Ascending aorta (tissue), 2 donors: ENCODE data around the gene ATP1A3. TPM values are rescaled to one million over a fixed set of nuclear protein-coding genes. Genes with fewer than 3 reads are reported as not detected.
"Not testable (repeated sequence)": the region's sequence is repeated elsewhere in the genome, so short reads cannot be mapped to it uniquely, and the experiment has no call there.

Experiments
- DNase-seq, 2 donors: peaks; one replicate each; pipeline ENCODE4 v3.0.0-alpha.2; 2019; ENCODE audit warnings: low spot score in 2 of 2
- H3K27ac ChIP-seq, 2 donors: fragments of 200-600 bp; sonication (generic); one replicate each; pipeline ENCODE4 v1.5.1; 2016 to 2017; ENCODE audit warnings: mild to moderate bottlenecking in 1 of 2
- H3K27me3 ChIP-seq: fragments of 200-600 bp; sonication (generic); one replicate; pipeline ENCODE4 v1.5.1; 2017
- H3K36me3 ChIP-seq, 2 donors: fragments of 200-600 bp; sonication (generic); one replicate each; pipeline ENCODE4 v1.5.1; 2016
- H3K4me1 ChIP-seq, 2 donors: fragments of 200-600 bp; sonication (generic); one replicate each; pipeline ENCODE4 v1.5.1; 2016 to 2017; ENCODE audit warnings: mild to moderate bottlenecking in 1 of 2
- H3K4me3 ChIP-seq, 2 donors: fragments of 200-600 bp; sonication (generic); one replicate each; pipeline ENCODE4 v1.5.1; 2016 to 2017; ENCODE audit warnings: mild to moderate bottlenecking in 1 of 2
- H3K9me3 ChIP-seq, 2 donors: fragments of 200-600 bp; sonication (generic); one replicate each; pipeline ENCODE4 v1.5.1; 2016
- intact Hi-C: fragments of 100-400 bp; cut with DNase I; formaldehyde crosslinking; loops from one replicate; pipeline ENCODE4 v1.15.1; 2023
- total RNA-seq: library from RNA; depleted of rRNA; stranded (reverse); fragments of >200 nt; gene quantifications from one replicate; pipeline ENCODE4 v1.1.0, GENCODE V29; 2016
- TF ChIP-seq, protein P1 (sequence below), 3 experiments: fragments of 200-600 bp in 2 of 3; fragments of 450-650 bp in 1 of 3; sonication (generic) in 2 of 3; IDR thresholded peaks; one replicate each; pipeline ENCODE4 v1.5.1; 2016 to 2019; ENCODE audit warnings: antibody characterized with exemption in 3 of 3, mild to moderate bottlenecking in 1 of 3, moderate library complexity in 1 of 3

The ATP1A3 gene
- total RNA-seq, 1 donor from 2014 or later = 1.1 TPM

DNA sequence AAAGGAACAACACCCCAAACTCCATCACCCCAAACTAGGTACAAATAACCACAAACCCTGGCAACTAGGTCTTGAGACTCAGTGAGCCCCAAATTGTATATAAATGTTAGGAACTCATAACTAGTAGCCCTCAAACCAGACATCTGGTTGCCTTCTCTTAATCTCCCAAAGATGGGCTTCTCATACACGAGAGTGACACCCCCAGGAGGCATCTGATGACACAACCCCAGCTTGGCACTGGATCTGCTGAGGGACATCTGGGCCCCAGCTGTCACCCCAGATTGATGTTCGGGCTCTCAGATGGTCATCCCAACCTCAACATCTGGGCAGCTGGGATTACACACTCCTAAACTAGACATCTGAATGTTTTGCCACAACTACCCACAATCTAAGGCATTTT lies 49.7 kb downstream of the ATP1A3 start:
- intact Hi-C loops = no loop called here
- Histone ChIP-seq H3K9me3 (no peaks in the 10 kb centered on the region), H3K27me3 (peaks cover 17% of the 10 kb centered on the region), H3K4me1 (peaks cover 5 to 13% of the 10 kb centered on the region in 2 donors), H3K4me3 (no peak overlapping the region), H3K36me3 (no peaks in the 10 kb centered on the region), H3K27ac (no peak overlapping the region)
- TF ChIP-seq, protein P1, sequence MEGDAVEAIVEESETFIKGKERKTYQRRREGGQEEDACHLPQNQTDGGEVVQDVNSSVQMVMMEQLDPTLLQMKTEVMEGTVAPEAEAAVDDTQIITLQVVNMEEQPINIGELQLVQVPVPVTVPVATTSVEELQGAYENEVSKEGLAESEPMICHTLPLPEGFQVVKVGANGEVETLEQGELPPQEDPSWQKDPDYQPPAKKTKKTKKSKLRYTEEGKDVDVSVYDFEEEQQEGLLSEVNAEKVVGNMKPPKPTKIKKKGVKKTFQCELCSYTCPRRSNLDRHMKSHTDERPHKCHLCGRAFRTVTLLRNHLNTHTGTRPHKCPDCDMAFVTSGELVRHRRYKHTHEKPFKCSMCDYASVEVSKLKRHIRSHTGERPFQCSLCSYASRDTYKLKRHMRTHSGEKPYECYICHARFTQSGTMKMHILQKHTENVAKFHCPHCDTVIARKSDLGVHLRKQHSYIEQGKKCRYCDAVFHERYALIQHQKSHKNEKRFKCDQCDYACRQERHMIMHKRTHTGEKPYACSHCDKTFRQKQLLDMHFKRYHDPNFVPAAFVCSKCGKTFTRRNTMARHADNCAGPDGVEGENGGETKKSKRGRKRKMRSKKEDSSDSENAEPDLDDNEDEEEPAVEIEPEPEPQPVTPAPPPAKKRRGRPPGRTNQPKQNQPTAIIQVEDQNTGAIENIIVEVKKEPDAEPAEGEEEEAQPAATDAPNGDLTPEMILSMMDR (IDR thresholded peaks at IDR 0.05) = no peak
- DNase-seq = no peak

DNA sequence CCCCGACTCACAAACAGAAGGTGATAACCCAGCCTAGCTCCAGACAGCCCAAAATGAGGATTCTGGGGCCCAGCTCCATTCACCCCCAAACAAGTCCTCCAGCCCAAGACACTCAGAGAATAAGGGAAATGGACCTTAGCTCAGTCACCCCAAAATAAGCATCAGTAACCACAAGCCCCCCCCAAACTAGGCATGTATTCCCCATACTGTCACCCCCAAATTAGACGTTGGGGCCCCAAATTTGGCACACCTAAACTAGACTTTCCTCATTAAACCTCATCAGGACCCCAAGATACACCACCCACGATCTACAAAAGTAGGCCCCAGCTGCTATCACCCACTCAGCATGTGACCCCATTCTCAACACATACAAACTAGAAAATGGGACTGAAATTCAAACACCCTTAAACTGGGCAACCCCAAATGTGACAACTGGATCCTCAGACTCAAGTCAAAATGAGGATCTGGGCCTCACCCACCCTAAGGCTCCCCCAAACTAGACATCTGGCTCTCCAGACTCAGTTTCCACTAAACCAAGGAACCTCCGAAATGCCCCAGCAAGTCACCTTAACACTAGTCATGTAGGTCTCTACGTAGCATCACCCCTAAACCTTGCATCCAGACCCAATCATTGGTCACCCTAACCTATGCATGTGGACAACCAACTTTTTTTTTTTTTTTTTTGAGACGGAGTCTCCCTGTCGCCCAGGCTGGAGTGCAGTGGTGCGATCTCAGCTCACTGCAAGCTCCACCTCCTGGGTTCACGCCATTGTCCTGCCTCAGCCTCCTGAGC lies 52.4 kb downstream of the ATP1A3 start:
- H3K27me3 ChIP-seq = peaks cover 17% of the 10 kb centered on the region
- no peak overlapping the region for H3K27ac ChIP-seq
- no peaks in the 10 kb centered on the region for H3K9me3 ChIP-seq
- intact Hi-C loops = no loop called here
- H3K4me3 ChIP-seq = no peak overlapping the region
- H3K4me1 ChIP-seq = peaks cover 5 to 13% of the 10 kb centered on the region in 2 donors
- H3K36me3 ChIP-seq = no peaks in the 10 kb centered on the region
- DNase-seq = no peak
- TF ChIP-seq, protein P1 (IDR thresholded peaks at IDR 0.05) = no peak

DNA sequence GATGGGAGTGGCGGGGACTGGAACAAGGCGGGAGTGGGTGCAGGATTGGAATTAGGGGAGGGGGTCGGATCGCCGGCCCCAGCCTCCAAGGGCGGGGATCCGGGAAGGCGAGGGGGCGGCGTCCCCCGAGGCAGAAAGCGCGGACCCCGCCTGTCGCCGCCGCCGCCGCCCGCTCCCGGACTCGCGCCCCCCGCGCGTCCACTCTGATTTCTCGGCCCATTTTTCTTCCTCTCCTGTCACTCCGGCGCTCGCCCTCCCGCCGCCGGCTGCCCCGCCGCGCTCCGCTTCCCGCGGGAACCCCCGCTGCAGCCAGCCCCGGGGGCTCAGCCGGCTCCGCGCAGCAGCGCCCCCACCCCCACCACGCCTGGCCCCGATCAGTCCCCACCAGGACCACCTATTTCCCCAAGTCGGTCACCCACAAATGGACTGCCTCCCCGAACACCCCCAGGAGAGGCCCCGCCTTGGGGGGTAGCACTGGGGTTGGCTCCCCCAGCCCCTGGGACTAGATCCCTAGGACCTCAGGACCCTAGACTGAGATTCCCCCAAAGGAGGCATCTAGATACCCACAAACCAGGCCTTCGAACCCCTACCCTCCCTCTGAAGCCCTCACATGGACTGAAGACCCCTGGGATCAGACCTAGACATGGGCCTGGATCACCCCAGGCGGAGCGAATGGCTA lies 53.2 kb downstream of the ATP1A3 start:
- DNase-seq = no peak
- Histone ChIP-seq H3K4me1 (peaks cover 5 to 13% of the 10 kb centered on the region in 2 donors), H3K27ac (no peak overlapping the region), H3K36me3 (no peaks in the 10 kb centered on the region), H3K27me3 (peaks cover 17% of the 10 kb centered on the region), H3K9me3 (no peaks in the 10 kb centered on the region), H3K4me3 (peak overlapping the region; percentile 43 to 58)
- TF ChIP-seq, protein P1 (IDR thresholded peaks at IDR 0.05) = no peak
- intact Hi-C loops = no loop called here

DNA sequence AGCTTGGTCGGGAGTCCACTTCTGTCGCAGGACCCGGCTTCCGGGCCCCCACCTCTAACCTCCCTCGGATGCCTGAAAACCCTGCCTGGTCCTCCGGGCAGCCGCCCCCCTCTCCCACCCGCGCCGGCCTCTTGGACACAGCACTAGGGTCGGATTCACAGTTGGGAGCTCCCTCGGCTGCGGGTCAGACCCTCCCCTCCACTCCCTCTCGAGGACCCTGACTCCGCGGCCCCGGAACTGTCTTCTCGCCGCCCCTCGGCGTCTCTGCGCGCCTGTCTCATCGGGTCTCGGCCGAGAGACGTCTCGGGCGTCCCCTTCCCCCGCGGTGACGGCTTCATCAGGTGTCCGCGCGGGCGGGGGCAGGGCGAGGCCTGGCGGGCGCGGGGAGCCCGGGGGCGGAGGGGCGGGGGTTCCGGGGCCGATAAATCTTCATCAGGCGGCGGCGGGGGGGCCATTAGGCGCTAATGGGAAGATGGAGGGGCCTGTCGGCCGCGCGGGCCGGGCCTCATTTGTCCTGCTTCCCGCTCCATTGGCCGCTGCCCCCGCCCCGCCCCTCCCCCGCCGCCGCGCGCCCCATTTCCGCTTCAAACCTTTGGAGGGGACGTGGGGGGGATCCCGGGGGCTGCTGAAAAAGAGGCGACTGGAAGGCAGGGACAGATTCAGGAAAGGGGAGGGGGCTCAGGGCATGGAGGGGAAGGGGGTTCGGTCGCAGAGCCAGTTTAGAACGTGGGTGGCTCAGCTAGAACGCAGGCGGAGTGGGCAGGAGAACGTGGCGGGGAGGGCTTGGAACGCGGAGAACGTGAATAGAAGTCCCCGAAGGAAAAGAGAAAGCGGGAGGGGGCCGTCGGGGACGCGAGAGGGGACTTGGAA lies 53.9 kb downstream of the ATP1A3 start:
- TF ChIP-seq, protein P1 (IDR thresholded peaks at IDR 0.05) = no peak
- no peak for DNase-seq
- peaks cover 5 to 13% of the 10 kb centered on the region in 2 donors for H3K4me1 ChIP-seq
- no peaks in the 10 kb centered on the region for H3K36me3 ChIP-seq
- H3K27me3 ChIP-seq = peaks cover 17% of the 10 kb centered on the region
- H3K27ac ChIP-seq = no peak overlapping the region
- intact Hi-C loops = no loop called here
- peak overlapping the region; percentile 43 to 58 for H3K4me3 ChIP-seq
- H3K9me3 ChIP-seq = no peaks in the 10 kb centered on the region

DNA sequence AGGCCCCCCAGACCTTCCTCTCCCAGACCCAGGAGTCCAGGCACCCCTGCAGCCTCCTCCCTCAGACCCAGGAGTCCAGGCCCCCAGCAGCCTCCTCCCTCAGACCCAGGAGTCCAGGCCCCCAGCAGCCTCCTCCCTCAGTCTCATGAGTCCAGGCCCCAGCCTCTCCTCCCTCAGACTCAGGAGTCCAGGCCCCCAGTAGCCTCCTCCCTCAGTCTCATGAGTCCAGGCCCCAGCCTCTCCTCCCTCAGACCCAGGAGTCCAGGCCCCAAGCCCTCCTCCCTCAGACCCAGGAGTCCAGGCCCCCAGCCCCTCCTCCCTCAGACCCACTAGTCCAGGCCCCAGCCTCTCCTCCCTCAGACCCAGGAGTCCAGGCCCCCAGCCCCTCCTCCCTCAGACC lies 54.8 kb downstream of the ATP1A3 start:
- DNase-seq, H3K36me3 ChIP-seq, H3K27ac ChIP-seq, H3K4me3 ChIP-seq, H3K9me3 ChIP-seq, intact Hi-C loops: not testable (repeated sequence)
- Histone ChIP-seq H3K27me3 (peaks cover 17% of the 10 kb centered on the region), H3K4me1 (peaks cover 5 to 13% of the 10 kb centered on the region in 2 donors)
